Measurements from ENCODE around the gene KIF23. TPM values are rescaled to one million over a fixed set of nuclear protein-coding genes. Genes with fewer than 3 reads are reported as not detected.

The KIF23 gene
- total RNA-seq, 1 experiment from 2014 or later: 83.7 TPM

DNA sequence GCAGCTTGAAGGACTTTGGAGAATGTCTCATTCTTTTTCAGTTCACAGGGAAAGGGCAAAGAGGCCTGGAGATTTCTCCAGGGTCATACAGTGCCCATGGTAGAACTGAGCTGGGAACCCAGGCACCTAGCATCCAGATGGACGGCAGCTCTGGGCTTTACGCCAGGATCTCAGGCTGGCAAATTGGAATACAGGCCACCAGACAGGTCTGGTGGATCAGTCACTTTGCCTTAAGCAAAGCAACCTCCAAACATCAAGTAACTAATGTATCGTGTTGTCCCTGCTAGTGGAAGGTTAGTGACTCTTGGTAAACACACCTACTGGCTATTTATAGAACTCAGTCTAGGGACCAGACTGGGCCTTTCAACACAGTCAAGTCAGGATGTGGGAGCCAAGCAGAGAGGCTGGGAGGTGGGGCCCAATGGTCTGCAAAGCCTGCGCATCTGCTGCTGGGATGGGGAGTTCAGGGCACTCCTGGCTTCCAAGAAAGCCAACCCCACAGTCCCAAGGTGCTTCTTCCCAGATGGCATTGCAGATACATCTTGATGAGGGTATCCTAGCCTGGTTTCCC lies 68.6 kb downstream of the KIF23 start:
- Histone ChIP-seq H2AFZ (ENCODE audit: low read depth, low read length, poor library complexity, severe bottlenecking) (no peak overlapping the region), H3K79me2 (ENCODE audit: insufficient read depth, low read length) (no peaks in the 10 kb centered on the region), H3K4me2 (ENCODE audit: low read length) (no peak overlapping the region), H3K9me2 (ENCODE audit: insufficient read depth) (no peaks in the 10 kb centered on the region), H3K4me1 (ENCODE audit: control insufficient read depth in 1 of 2, insufficient read depth in 2 of 2, low read length in 2 of 2) (no peaks in the 10 kb centered on the region), H3K27me3 (ENCODE audit: insufficient read depth, low read length) (no peaks in the 10 kb centered on the region), H3K27ac (ENCODE audit: low read depth, low read length) (no peak overlapping the region), H4K20me1 (ENCODE audit: insufficient read depth) (no peaks in the 10 kb centered on the region), H3K4me3 (replicated peaks in 1 of 2; ENCODE audit: low read depth in 1 of 2, low read length in 2 of 2) (no peak overlapping the region), H3K36me3 (ENCODE audit: control insufficient read depth in 1 of 2, insufficient read depth in 2 of 2, low read length in 2 of 2) (no peaks in the 10 kb centered on the region), H3K9ac (ENCODE audit: low read length) (no peak overlapping the region), H3K9me3 (ENCODE audit: control insufficient read depth in 1 of 2, insufficient read depth in 1 of 2, low read depth in 1 of 2, low read length in 2 of 2) (no peaks in the 10 kb centered on the region)
- CTCF ChIA-PET: no interaction called here
- TF ChIP-seq SP1 (IDR thresholded peaks at IDR 0.05; ENCODE audit: low read depth): no peak
- ATAC-seq: no peak
- DNase-seq (ENCODE audit: low read depth, low spot score): no peak
- BruUV-seq (replicated peaks): no TSS peak
- POLR2A ChIA-PET: no interaction called here
- intact Hi-C loops (cut with micrococcal nuclease): no loop called here
- RAD21 ChIA-PET (ENCODE audit: low non-redundant PET in 1 of 2, low total read pairs in 2 of 2, uncharacterized antibody in 2 of 2, unreplicated experiment in 2 of 2): no interaction called here

DNA sequence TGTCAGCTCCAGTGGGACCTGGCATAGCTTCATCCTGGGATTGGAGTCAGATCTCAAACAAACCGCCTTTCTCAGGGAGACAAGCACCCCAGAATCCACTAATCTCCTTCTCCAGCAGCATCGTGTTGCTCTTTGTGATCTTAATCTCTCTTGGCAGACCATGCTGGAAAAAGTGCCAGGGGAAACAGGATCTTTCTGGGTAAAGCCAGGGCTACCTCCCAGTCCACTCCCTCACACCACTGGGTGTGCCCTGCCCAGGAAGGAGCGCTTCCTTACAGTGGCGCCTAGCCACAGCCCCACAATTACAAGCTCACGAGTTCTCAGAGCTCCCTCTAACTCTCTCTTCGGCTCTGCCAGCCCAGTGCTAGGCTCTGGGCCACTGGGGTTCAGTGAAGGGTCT lies 70.7 kb downstream of the KIF23 start:
- Histone ChIP-seq H3K9me2 (ENCODE audit: insufficient read depth) (no peaks in the 10 kb centered on the region), H3K27ac (ENCODE audit: low read depth, low read length) (no peak overlapping the region), H3K9me3 (ENCODE audit: control insufficient read depth in 1 of 2, insufficient read depth in 1 of 2, low read depth in 1 of 2, low read length in 2 of 2) (no peaks in the 10 kb centered on the region), H2AFZ (ENCODE audit: low read depth, low read length, poor library complexity, severe bottlenecking) (no peak overlapping the region), H3K27me3 (ENCODE audit: insufficient read depth, low read length) (no peaks in the 10 kb centered on the region), H3K79me2 (ENCODE audit: insufficient read depth, low read length) (no peaks in the 10 kb centered on the region), H3K4me2 (ENCODE audit: low read length) (no peak overlapping the region), H3K4me3 (replicated peaks in 1 of 2; ENCODE audit: low read depth in 1 of 2, low read length in 2 of 2) (no peak overlapping the region), H3K36me3 (ENCODE audit: control insufficient read depth in 1 of 2, insufficient read depth in 2 of 2, low read length in 2 of 2) (no peaks in the 10 kb centered on the region), H3K9ac (ENCODE audit: low read length) (no peak overlapping the region), H3K4me1 (ENCODE audit: control insufficient read depth in 1 of 2, insufficient read depth in 2 of 2, low read length in 2 of 2) (no peaks in the 10 kb centered on the region), H4K20me1 (ENCODE audit: insufficient read depth) (no peaks in the 10 kb centered on the region)
- BruUV-seq (replicated peaks): no TSS peak
- intact Hi-C loops (cut with micrococcal nuclease): no loop called here
- ATAC-seq: no peak
- CTCF ChIA-PET: no interaction called here
- TF ChIP-seq ZFX (IDR thresholded peaks at IDR 0.05) (no peak), ELF1 (IDR thresholded peaks at IDR 0.05; ENCODE audit: borderline replicate concordance, low read depth) (no peak), ATF3 (IDR thresholded peaks at IDR 0.05) (no peak), YY1 (IDR thresholded peaks at IDR 0.05; ENCODE audit: extremely low read depth, insufficient replicate concordance, low read depth, low read length) (no peak), EGR1 (IDR thresholded peaks at IDR 0.05; ENCODE audit: low read depth) (no peak), POLR2AphosphoS5 (IDR thresholded peaks at IDR 0.05; ENCODE audit: low read depth, low read length) (no peak), EZH2phosphoT487 (IDR thresholded peaks at IDR 0.05; ENCODE audit: borderline replicate concordance) (no peak), POLR2A (IDR thresholded peaks at IDR 0.05; ENCODE audit: borderline replicate concordance, extremely low read depth, insufficient read depth, insufficient read length) (no peak), FOSL1 (IDR thresholded peaks at IDR 0.05; ENCODE audit: low read depth) (no peak), CBX3 (IDR thresholded peaks at IDR 0.05; ENCODE audit: low read depth) (no peak), ZBTB33 (IDR thresholded peaks at IDR 0.05; ENCODE audit: extremely low read depth, insufficient replicate concordance, low read length) (no peak), SIN3A (IDR thresholded peaks at IDR 0.05; ENCODE audit: low read depth) (no peak), EZH2 (IDR thresholded peaks at IDR 0.05) (no peak), JUND (IDR thresholded peaks at IDR 0.05) (no peak), SP1 (IDR thresholded peaks at IDR 0.05; ENCODE audit: low read depth) (no peak), ZNF274 (IDR thresholded peaks at IDR 0.05; ENCODE audit: low read depth, low read length) (no peak), SRF (IDR thresholded peaks at IDR 0.05; ENCODE audit: low read depth) (no peak)
- TF ChIP-seq, protein P1, sequence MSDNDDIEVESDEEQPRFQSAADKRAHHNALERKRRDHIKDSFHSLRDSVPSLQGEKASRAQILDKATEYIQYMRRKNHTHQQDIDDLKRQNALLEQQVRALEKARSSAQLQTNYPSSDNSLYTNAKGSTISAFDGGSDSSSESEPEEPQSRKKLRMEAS (IDR thresholded peaks at IDR 0.05): no peak
- no peak for DNase-seq (ENCODE audit: low read depth, low spot score)
- RAD21 ChIA-PET (ENCODE audit: low non-redundant PET in 1 of 2, low total read pairs in 2 of 2, uncharacterized antibody in 2 of 2, unreplicated experiment in 2 of 2): no interaction called here
- POLR2A ChIA-PET: no interaction called here

Measured in HCT116 (cell line).